AG04449 (cell line): Measurements from ENCODE around the gene CAVIN1.
"Not testable (repeated sequence)": the region's sequence is repeated elsewhere in the genome, so short reads cannot be mapped to it uniquely, and the experiment has no call there.

Experiments
- CTCF ChIA-PET: fragments of 350-600 bp; formaldehyde crosslinking; extraction: SDS; loops from one replicate; lab custom pipeline; 2021; ENCODE audit warnings: antibody characterized with exemption; lab: Yijun Ruan, JAX
- POLR2A ChIA-PET: fragments of 400-600, 350-600 bp; formaldehyde crosslinking; extraction: SDS; loops from one replicate; lab custom pipeline; 2020; ENCODE audit warnings: antibody characterized with exemption, inconsistent platforms; lab: Yijun Ruan, JAX
- DNase-seq: peaks from one replicate; pipeline ENCODE4 v3.0.0-alpha.2; 2010; ENCODE audit warnings: low read depth, low spot score
- H3K4me3 ChIP-seq: 2 replicates; pipeline ENCODE4 v1.5.1; 2011; ENCODE audit warnings: low read depth, mild to moderate bottlenecking, control low read depth, low read length
- CTCF ChIP-seq: IDR thresholded peaks from one replicate; pipeline ENCODE4 v1.5.1; 2011; ENCODE audit warnings: mild to moderate bottlenecking, moderate library complexity, low read length, control low read depth, inconsistent platforms; ENCODE audit not compliant: insufficient read depth; ENCODE audit errors: missing control alignments

Gene CAVIN1

GRCh38 chr17:42363767-42364585 lies 59.1 kb downstream of the CAVIN1 start:
- no peak for TF ChIP-seq CTCF
- ChIA-PET CTCF (interaction anchor here (1.4 to 1.7 kb wide), 2 partner anchors 34 to 42 kb away, joined by 3 to 4 read pairs; no protein-coding TSS in a partner anchor), POLR2A (no interaction called here)
- H3K4me3 ChIP-seq: no peak overlapping the region
- no peak for DNase-seq

GRCh38 chr17:42363231-42363630 lies 59.8 kb downstream of the CAVIN1 start:
- no peak overlapping the region for H3K4me3 ChIP-seq
- TF ChIP-seq CTCF: no peak
- CTCF ChIA-PET: interaction anchor here (1.7 kb wide), 1 partner anchor 34 kb away, joined by 4 read pairs; no protein-coding TSS in a partner anchor
- no peak for DNase-seq
- POLR2A ChIA-PET: no interaction called here

DNA sequence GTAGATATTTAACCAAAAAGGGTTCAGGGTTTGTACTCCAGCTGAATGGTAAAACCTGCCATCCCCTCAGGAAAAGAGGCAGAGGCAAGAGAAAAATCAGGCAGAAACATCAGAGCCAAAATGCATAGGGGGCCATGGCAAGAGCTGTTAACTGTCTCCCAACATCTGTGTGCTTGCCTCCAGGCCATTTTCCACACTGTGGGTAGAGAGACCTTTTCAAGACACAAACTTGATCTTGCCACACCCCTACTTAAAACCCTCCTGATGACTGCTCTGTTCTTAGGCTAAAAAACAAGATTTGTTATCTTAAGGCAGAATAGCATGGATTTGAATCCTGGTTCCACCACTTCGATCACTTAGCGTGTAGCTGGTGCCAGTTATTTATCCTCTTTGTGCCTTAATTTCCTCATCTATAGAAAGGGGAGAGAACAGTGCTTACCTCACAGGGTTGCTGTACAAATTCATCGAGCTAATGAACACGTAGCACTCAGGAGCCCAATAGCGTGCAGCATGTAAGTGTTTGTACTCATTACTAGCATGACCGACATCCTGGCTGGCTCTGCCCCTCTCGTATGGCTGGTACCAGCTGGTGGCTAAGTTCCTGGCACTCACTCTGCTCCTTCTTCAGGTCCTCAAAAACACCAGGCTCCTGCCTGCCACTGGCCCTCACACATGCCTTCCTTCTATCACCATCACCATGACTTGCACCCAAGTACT lies 60.7 kb downstream of the CAVIN1 start:
- POLR2A ChIA-PET: no interaction called here
- no peak overlapping the region for H3K4me3 ChIP-seq
- no peak for TF ChIP-seq CTCF
- CTCF ChIA-PET: interaction anchor here (1.8 kb wide), 1 partner anchor 41 kb away, joined by 5 read pairs; no protein-coding TSS in a partner anchor
- no peak for DNase-seq

- DNase-seq: no peak
Measured at GRCh38 chr17:42361781-42362186, 61.3 kb downstream of the CAVIN1 start.

GRCh38 chr17:42360388-42360787 lies 62.7 kb downstream of the CAVIN1 start:
- DNase-seq, H3K4me3 ChIP-seq: not testable (repeated sequence)
- CTCF ChIA-PET: interaction anchor here (0.7 to 0.8 kb wide), 2 partner anchors 42 to 386 kb away, joined by 3 read pairs; no protein-coding TSS in a partner anchor
- POLR2A ChIA-PET: interaction anchor here (1.0 kb wide), 1 partner anchor 63 kb away, joined by 3 read pairs; the partner anchor contains the start of gene CAVIN1

More at GRCh38 chr17:42361781-42362186, 61.3 kb downstream of the CAVIN1 start:
- TF ChIP-seq CTCF: no peak
- ChIA-PET CTCF (interaction anchor here (1.8 kb wide), 1 partner anchor 41 kb away, joined by 5 read pairs; no protein-coding TSS in a partner anchor), POLR2A (no interaction called here)
- no peak overlapping the region for H3K4me3 ChIP-seq

DNA sequence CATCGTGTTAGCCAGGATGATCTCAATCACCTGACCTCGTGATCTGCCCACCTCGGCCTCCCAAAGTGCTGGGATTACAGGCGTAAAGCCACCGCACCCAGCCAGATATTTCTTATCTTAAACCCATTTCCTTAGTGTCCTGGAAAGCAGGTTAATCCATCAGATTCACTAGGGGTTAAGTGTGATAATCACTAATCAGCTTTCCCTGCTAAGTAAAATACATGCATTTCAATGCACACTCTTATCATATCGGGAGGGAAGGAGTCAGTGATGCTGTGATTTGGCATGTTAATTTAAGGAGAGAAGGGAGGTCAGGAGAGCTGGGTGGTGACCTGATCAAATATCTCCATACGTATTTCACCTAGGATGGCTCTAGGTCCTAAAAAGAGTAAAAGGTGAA lies 63.9 kb downstream of the CAVIN1 start:
- no peak for DNase-seq
- POLR2A ChIA-PET: no interaction called here
- H3K4me3 ChIP-seq: no peak overlapping the region
- CTCF ChIA-PET: interaction anchor here (1.0 to 2.3 kb wide), 3 partner anchors 11 to 39 kb away, joined by 3 to 9 read pairs (median 5); no protein-coding TSS in a partner anchor
- TF ChIP-seq CTCF: no peak
